Right renal cortex interstitium (tissue), 3 donors: ENCODE measurements around the gene ADAMTS20. TPM values are rescaled to one million over a fixed set of nuclear protein-coding genes. Genes with fewer than 3 reads are reported as not detected.

Experiments
- DNase-seq, 3 donors: peaks; one replicate each; pipeline ENCODE4 v3.0.0-alpha.2; 2013; ENCODE audit warnings: low read depth in 3 of 3, low spot score in 2 of 3
- polyA plus RNA-seq, 3 donors: library from polyadenylated mRNA; unstranded; fragments of 120-200 nt; gene quantifications; one replicate each; pipeline ENCODE4 v1.2.1, GENCODE V29; 2013; ENCODE audit not compliant: insufficient read length in 3 of 3

Gene ADAMTS20
- polyA plus RNA-seq, 3 donors = 0.61 to 0.76 (median 0.76) TPM

DNA sequence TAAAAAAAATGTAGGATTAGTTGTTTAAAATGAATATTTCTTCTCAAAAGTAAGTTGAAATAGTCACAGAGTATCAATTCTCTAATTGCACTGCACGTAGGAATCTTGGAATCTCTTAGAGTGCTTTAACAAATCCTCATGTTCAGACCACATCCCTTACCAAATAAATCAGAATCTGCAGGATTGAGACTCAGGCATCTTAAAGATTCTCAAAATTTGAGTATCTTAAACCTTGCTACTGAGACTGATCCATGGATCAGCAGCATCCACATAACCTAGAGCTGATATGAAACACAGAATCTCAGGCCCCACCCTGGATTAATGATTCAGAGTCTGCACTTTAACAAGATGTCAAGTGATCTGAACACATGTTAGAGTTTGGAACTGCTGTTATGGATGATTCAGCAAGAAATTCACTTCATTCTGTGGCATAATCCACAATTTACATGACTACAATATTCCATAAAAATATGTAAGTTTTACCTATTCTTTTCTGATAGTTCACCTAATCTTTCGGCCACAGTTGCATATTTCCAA, 58.7 kb downstream of the ADAMTS20 start:
- DNase-seq = no peak

- no peak for DNase-seq
Observed at GRCh38 chr12:43482311-43483085, 69.5 kb downstream of the ADAMTS20 start.

DNA sequence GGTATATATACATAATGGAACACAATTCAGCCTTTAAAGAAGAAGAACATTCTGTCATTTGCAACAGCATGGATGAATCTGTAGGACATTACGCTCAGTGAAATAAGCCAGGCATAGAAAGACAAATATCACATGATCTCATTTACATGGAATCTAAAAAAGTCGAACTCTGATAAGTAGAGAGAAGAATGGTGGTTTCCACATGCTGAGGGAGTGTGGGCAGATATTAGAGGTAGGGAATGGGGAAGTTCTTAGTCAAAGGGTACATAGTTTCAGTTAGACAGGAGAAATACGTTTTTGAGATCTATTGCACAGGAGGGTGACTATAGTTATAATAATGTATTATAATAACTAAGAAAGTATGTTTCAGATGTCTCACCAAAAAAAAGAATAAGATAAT, 71.4 kb downstream of the ADAMTS20 start:
- no peak for DNase-seq

GRCh38 chr12:43462741-43463140, 89.3 kb downstream of the ADAMTS20 start:
- DNase-seq = no peak

DNA sequence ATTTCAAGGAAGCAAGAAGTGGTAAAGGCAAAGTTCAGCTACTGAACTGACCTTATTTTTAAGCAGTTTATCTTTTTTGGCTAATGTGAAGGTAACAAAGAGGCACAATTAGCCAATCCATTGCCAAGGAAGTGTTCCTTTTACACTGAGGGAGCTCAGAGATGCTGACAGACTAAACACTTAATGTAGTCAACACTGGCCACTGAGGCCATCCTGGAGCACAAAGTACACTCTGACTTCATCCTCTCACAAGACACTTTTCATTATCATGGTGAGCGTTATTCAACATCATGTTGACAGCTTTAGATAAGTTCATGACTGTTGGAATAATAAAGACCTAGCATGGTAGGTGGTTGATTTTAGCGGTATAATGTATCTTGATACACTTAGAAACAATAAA, 89.9 kb downstream of the ADAMTS20 start:
- no peak for DNase-seq

GRCh38 chr12:43459285-43459684, 92.7 kb downstream of the ADAMTS20 start:
- no peak for DNase-seq

DNA sequence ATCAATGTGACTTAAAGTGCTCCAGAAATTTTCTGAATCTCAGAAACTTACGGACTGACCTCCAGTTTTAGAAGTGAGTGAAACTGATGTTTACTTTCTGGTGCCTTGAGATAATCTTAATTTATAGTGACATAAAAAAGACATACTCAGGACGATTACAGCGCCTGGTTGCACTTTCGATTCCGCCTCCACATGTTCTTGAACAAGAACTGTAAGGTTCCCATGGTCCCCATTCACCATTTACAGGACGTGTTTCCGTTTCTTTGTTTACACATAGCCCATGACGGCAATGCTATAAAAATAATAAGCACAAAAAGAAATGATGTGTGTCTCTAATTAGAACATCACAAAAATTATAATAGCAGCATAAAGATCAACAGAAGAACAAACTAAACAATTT, 98.2 kb downstream of the ADAMTS20 start:
- no peak for DNase-seq

GRCh38 chr12:43444940-43445564, 107.0 kb downstream of the ADAMTS20 start:
- DNase-seq = peak; percentile 1 to 7 (median 5)

- DNase-seq = no peak
Observed at GRCh38 chr12:43436597-43436996, 115.4 kb downstream of the ADAMTS20 start.

DNA sequence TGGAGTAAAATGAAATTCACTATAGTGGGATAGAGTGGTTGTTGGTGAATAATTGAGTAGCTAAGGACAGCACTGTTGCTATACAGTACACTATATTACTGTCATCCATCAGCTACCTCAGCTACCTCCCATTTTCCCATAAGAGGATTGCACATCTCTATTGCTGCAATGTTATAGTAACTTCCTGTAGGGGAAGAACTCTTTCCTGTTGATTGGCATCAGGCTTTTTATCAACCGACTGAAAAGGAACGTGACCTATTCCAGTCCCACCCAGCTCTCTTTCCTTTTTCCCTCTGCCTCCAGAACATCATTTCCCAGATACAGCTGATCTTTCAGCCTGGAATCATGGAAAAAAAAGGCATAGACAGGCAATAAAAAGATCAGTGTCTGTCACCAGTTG, 117.4 kb downstream of the ADAMTS20 start:
- DNase-seq = no peak

GRCh38 chr12:43428088-43428600, 123.9 kb downstream of the ADAMTS20 start:
- no peak for DNase-seq

- DNase-seq = no peak
Observed at GRCh38 chr12:43425361-43425760, 126.6 kb downstream of the ADAMTS20 start.

- DNase-seq = no peak
Observed at GRCh38 chr12:43416981-43417380, 135.0 kb downstream of the ADAMTS20 start.

DNA sequence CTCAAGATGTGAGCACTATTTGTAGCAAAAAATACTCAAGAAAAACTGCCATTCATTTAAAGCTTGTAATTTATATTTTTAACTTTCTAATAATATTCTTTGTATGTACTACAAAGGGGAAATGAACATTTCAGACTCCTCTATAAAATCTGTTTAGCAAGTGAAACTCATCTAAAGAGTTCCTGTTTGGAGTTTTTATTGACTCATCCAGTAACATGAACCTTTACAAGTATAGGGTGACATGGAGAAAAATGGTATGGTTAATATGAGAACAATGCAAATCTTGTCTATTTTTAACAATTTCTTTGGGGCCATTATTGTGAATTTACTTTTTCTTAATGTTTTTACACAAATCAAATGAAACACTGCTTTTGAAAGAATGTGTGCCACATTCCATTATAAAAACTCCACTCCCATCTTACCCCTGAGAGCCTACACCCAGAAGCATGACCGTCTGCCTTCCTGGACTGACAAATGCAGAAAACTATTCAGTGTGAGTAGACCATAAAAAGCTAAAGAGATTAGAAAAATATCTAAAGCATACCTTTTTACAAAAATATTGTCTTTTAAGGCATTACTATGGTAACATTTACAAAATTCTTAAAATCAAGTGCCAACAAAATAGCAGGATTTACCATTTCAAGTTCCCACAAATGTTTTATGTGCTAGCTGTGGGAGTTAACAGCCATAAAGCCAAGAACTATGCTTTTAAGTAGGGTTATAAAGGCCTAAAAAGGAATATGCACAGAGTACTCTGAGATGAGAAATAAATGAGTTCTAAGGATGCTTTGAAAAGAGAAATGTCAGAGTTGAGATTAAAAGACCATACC, 144.0 kb downstream of the ADAMTS20 start:
- peak in 1 of 3 donors; percentile 8 for DNase-seq

- DNase-seq = no peak
Observed at GRCh38 chr12:43406801-43407200, 145.2 kb downstream of the ADAMTS20 start.

DNA sequence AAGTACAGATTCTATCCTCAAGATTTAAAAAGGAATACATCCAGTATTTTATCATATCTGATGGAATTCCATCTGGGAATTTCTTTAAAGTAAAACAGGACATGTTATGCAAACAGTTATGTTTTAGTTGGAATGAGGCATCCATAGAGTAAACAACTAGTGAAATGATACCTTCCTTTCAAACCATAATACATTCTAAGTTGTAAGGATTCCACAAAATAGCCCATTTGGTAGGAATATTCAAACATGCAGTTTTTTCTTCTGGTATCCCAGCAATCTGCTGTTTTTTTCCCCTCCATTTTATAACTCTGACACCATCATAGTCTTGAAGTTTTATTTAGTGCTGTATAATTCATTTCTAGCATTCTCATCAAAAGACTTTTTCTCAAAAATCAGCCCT, 149.6 kb downstream of the ADAMTS20 start:
- DNase-seq = no peak

- no peak for DNase-seq
Observed at GRCh38 chr12:43401096-43401495, 150.9 kb downstream of the ADAMTS20 start.

GRCh38 chr12:43396671-43397070, 155.3 kb downstream of the ADAMTS20 start:
- DNase-seq = no peak

DNA sequence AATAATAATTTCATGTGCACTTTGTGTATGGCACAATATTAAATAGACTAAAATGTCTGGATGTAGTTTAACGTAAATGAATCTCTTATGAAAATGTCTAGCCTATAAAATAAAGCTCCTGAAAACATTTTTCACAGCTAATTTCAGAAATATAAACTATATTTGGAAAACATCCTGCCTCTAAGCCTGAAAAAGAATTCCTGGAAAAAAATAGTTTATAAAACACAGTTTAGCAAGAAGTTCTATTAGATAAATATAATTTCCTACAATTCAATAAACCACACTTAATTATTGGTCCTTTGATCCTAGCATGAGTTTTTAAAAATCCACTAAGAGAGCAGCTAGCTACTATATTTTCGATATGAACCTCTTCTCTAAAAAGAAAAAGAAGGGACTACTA, 159.9 kb downstream of the ADAMTS20 start:
- DNase-seq = no peak

DNA sequence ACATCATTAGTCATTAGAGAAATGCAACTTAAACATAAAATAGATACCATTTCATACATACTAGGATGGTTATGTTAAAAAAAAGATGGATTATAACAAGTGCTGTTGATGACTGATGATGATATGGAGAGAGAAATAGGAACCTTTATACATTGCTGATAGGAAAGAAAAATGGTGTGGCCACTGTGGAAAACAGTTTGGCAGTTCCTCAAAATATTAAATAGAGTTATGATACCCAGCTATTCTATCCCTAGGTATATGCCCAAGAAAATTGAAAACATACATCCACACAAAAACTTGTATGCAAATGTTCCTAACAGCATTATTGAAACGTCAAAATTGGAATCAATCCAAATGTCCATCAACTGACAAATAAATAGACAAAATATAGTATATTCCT, 170.1 kb downstream of the ADAMTS20 start:
- no peak for DNase-seq

DNA sequence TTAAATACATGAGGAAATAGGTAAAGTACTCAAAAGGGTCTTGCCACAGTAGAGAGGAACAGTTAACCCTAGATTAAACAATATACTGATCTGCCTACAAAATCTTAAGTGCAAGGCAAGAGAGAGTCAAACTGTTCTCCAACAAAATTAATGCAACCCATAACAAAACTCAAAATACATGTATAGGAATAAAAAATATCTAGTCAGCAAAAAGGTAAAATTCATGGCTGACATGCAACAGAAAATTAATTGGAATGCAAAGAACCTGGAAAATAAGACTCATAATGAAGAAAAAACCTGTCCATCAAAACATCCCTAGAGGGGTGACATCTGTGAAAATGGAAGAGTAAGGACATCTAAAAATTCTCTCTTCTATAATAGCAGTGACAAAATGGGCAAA, 173.6 kb downstream of the ADAMTS20 start:
- no peak for DNase-seq
